Measurements from ENCODE around the gene CRYZ. TPM values are rescaled to one million over a fixed set of nuclear protein-coding genes. Genes with fewer than 3 reads are reported as not detected.

The CRYZ gene
- total RNA-seq, 6 donors from 2014 or later: 11.5 to 43.2 (median 34.6) TPM

DNA sequence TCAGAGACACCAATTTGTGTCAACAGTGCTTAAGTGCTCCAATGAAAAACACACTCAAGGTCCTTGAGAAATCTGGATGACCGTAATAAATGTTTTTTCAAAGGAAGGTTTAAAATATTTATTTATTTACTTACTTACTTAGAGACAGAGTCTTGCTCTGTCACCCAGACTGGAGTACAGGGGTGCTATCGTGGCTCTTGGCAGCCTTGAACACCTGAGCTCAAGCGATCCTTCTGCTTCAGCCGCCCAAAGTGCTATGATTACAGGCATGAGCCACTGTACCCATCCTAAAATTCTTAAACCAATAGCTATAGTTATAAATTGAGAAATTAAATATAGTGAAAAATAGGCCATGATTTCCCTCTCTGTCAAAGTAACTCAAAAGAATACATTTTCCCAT lies 41.9 kb downstream of the CRYZ start:
- TF ChIP-seq, protein P1, sequence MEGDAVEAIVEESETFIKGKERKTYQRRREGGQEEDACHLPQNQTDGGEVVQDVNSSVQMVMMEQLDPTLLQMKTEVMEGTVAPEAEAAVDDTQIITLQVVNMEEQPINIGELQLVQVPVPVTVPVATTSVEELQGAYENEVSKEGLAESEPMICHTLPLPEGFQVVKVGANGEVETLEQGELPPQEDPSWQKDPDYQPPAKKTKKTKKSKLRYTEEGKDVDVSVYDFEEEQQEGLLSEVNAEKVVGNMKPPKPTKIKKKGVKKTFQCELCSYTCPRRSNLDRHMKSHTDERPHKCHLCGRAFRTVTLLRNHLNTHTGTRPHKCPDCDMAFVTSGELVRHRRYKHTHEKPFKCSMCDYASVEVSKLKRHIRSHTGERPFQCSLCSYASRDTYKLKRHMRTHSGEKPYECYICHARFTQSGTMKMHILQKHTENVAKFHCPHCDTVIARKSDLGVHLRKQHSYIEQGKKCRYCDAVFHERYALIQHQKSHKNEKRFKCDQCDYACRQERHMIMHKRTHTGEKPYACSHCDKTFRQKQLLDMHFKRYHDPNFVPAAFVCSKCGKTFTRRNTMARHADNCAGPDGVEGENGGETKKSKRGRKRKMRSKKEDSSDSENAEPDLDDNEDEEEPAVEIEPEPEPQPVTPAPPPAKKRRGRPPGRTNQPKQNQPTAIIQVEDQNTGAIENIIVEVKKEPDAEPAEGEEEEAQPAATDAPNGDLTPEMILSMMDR (IDR thresholded peaks at IDR 0.05): no peak
- no peak for TF ChIP-seq POLR2A (IDR thresholded peaks at IDR 0.05)
- TF ChIP-seq POLR2AphosphoS5 (IDR thresholded peaks at IDR 0.05): no peak
- no peak for TF ChIP-seq EP300 (IDR thresholded peaks at IDR 0.05)
- DNase-seq (no peak), ATAC-seq (ENCODE audit: low FRiP score in 2 of 2) (no peak)
- H3K36me3 ChIP-seq: no peaks in the 10 kb centered on the region
- H3K4me3 ChIP-seq: no peak overlapping the region
- no peak overlapping the region for H3K27ac ChIP-seq
- peaks cover 0 to 4% (median 0%) of the 10 kb centered on the region in 4 donors for H3K4me1 ChIP-seq
- no peaks in the 10 kb centered on the region for H3K9me3 ChIP-seq
- H3K27me3 ChIP-seq: no peaks in the 10 kb centered on the region
- WGBS, 2 donors: 58 to 68% methylated on average over 4 of the region's 4 CpGs

DNA sequence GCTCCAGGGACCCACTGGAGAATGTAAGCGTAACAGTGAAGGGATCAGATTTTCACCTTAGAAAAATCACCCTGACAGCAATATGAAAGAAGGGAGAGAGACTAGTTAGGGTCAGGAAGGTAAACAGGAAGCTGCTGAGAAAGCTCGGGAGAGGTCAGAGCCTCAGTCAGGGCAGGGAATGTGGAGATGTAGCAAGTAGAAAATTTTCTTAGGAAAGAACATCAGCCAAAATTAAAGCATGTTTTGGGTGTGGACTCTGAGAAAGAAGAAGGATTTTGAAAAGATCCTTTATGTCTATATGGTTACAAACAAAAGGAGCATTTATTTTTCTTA lies 42.5 kb downstream of the CRYZ start:
- ATAC-seq (ENCODE audit: low FRiP score in 2 of 2) (no peak), DNase-seq (no peak)
- H3K27me3 ChIP-seq: no peaks in the 10 kb centered on the region
- H3K4me1 ChIP-seq: peaks cover 0 to 4% (median 0%) of the 10 kb centered on the region in 4 donors
- no peak overlapping the region for H3K27ac ChIP-seq
- no peak overlapping the region for H3K4me3 ChIP-seq
- WGBS, 2 donors: 2 to 37% methylated on average over 2 of the region's 2 CpGs
- no peaks in the 10 kb centered on the region for H3K9me3 ChIP-seq
- TF ChIP-seq POLR2AphosphoS5 (IDR thresholded peaks at IDR 0.05): no peak
- TF ChIP-seq, protein P1 (IDR thresholded peaks at IDR 0.05): no peak
- no peak for TF ChIP-seq POLR2A (IDR thresholded peaks at IDR 0.05)
- TF ChIP-seq EP300 (IDR thresholded peaks at IDR 0.05): no peak
- H3K36me3 ChIP-seq: no peaks in the 10 kb centered on the region

DNA sequence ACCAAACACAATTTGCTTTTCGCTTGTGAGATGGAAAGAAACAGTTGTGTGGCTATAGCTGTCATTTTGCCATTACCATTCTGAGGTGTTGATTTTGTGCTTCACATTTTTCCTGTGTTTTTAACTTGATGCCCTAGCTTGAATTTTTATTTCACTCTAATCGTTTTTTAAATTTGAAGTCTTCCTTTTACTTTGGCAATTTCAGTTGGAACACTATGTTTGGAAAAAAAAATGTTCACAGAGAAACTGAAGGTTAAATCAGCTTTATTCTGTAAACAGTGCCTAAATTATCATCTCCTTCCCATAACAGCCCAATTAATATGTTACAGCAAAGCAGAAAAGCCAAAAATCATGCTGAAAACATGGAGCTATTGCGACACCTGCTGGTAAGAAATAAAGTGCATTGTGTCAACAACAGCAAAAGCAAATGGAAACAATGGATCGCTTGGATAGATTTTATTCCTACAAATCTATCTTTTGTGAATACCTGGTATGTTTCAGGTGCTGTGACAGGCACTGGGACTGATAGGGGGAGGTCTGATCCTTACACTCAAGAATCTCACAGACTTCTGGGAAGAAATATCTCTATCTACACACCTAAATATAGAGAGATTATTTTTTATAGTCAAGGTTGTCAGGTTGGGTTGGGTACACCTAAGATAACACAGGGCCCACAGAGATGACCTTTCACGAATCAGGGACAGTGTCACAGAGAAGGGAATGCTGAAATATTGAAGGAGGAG lies 43.1 kb downstream of the CRYZ start:
- Histone ChIP-seq H3K9me3 (no peaks in the 10 kb centered on the region), H3K36me3 (no peaks in the 10 kb centered on the region), H3K4me1 (peaks cover 0 to 4% (median 0%) of the 10 kb centered on the region in 4 donors), H3K27me3 (no peaks in the 10 kb centered on the region), H3K27ac (no peak overlapping the region), H3K4me3 (no peak overlapping the region)
- DNase-seq (no peak), ATAC-seq (ENCODE audit: low FRiP score in 2 of 2) (peak in 1 of 2 donors; percentile 56)
- WGBS, 2 donors: 25 to 32% methylated on average over 5 of the region's 5 CpGs
- TF ChIP-seq, protein P1 (IDR thresholded peaks at IDR 0.05): peak; percentile 52 to 78 (median 68)
- TF ChIP-seq EP300 (IDR thresholded peaks at IDR 0.05): no peak

DNA sequence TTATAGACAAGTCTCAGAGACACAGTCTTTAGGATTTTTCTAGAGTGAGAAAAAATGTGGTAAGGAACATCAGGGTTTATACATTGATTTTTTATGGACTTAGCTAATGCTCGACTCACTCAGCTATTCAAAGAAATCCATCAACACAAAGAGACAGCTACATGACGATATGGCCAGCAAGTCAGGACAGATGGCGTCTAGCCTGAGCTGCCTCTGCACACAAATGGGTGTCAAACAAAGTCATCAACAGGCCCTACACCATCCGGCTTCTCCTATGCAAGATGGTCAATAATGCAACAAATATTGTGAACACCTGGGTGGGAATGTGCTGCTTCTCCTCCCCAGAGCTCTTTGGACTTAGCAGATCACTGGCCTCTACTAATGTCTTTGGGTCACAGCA lies 45.9 kb downstream of the CRYZ start:
- TF ChIP-seq POLR2AphosphoS5 (IDR thresholded peaks at IDR 0.05) (no peak), POLR2A (IDR thresholded peaks at IDR 0.05) (no peak), EP300 (IDR thresholded peaks at IDR 0.05) (no peak)
- TF ChIP-seq, protein P1 (IDR thresholded peaks at IDR 0.05): no peak
- DNase-seq: no peak
- Histone ChIP-seq H3K27me3 (no peaks in the 10 kb centered on the region), H3K4me3 (no peak overlapping the region), H3K4me1 (peaks cover 0 to 4% (median 0%) of the 10 kb centered on the region in 4 donors), H3K27ac (no peak overlapping the region), H3K9me3 (no peaks in the 10 kb centered on the region), H3K36me3 (no peaks in the 10 kb centered on the region)
- no peak for ATAC-seq (ENCODE audit: low FRiP score in 2 of 2)
- 71 to 77% methylated on average over 3 to 4 of the region's 4 CpGs for WGBS, 2 donors

DNA sequence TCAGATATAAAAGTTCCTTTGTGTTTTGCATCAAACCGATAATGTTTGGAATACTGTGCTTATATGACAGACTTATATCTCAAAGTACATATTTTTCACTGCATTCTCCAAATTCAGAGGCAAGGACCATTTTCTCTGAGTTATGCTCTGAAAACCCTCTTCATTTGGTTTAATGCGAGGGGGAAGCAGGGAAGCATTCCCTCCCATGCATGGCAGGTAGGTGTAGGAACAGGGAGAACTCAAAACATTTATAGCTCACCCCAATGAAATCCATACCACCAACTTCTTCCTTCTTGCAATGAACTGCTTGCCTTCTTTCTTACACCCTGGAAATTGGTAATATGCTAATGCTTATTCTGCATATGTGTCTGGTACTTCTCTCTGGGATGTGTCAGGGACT lies 48.5 kb downstream of the CRYZ start:
- no peak for TF ChIP-seq POLR2A (IDR thresholded peaks at IDR 0.05)
- no peak for TF ChIP-seq EP300 (IDR thresholded peaks at IDR 0.05)
- TF ChIP-seq POLR2AphosphoS5 (IDR thresholded peaks at IDR 0.05): no peak
- TF ChIP-seq, protein P1 (IDR thresholded peaks at IDR 0.05): no peak
- no peak for DNase-seq
- Histone ChIP-seq H3K9me3 (no peaks in the 10 kb centered on the region), H3K4me1 (no peaks in the 10 kb centered on the region), H3K36me3 (no peaks in the 10 kb centered on the region), H3K27me3 (no peaks in the 10 kb centered on the region), H3K4me3 (no peak overlapping the region), H3K27ac (no peak overlapping the region)
- WGBS, 2 donors: 91% methylated on average over 2 of the region's 2 CpGs
- no peak for ATAC-seq (ENCODE audit: low FRiP score in 2 of 2)

Data from upper lobe of left lung (tissue), 6 donors.